H9 (cell line): Measurements from ENCODE around the gene MEIS3. TPM values are rescaled to one million over a fixed set of nuclear protein-coding genes. Genes with fewer than 3 reads are reported as not detected.

Experiments
- DNase-seq: peaks from one replicate; pipeline ENCODE4 v3.0.0-alpha.2; 2017
- H2AFZ ChIP-seq: one replicate; pipeline ENCODE4 v1.6.1; 2013; ENCODE audit warnings: mild to moderate bottlenecking, low read length, control low read depth, moderate library complexity
- H2AK5ac ChIP-seq: 2 replicates; pipeline ENCODE4 v1.6.1; 2013; ENCODE audit warnings: low read length, control low read depth, mixed read lengths; ENCODE audit not compliant: insufficient read length
- H2BK120ac ChIP-seq: one replicate; pipeline ENCODE4 v1.6.1; 2013; ENCODE audit warnings: low read depth, mild to moderate bottlenecking, low read length, control low read depth, inconsistent platforms; ENCODE audit not compliant: poor library complexity, severe bottlenecking
- H2BK12ac ChIP-seq: 2 replicates; pipeline ENCODE4 v1.6.1; 2013; ENCODE audit warnings: low read length, control low read depth, mixed read lengths, low read depth; ENCODE audit not compliant: insufficient read length
- H2BK15ac ChIP-seq: 2 replicates; pipeline ENCODE4 v1.6.1; 2013; ENCODE audit warnings: low read depth, low read length, control low read depth
- H2BK20ac ChIP-seq: one replicate; pipeline ENCODE4 v1.6.1; 2013; ENCODE audit warnings: low read depth, mild to moderate bottlenecking, low read length, control low read depth, inconsistent platforms; ENCODE audit not compliant: poor library complexity, severe bottlenecking
- H2BK5ac ChIP-seq: 2 replicates; pipeline ENCODE4 v1.6.1; 2013; ENCODE audit warnings: low read length, control low read depth, mixed read lengths; ENCODE audit not compliant: insufficient read length
- H3K14ac ChIP-seq: 2 replicates; pipeline ENCODE4 v1.6.1; 2013; ENCODE audit warnings: low read length, control low read depth; ENCODE audit not compliant: insufficient read depth
- H3K18ac ChIP-seq: 2 replicates; pipeline ENCODE4 v1.6.1; 2013; ENCODE audit warnings: low read depth, mild to moderate bottlenecking, mixed read lengths, low read length, control low read depth; ENCODE audit not compliant: insufficient read length
- H3K23ac ChIP-seq: 2 replicates; pipeline ENCODE4 v1.6.1; 2013; ENCODE audit warnings: low read length, control low read depth, mixed read lengths, low read depth; ENCODE audit not compliant: insufficient read length
- H3K23me2 ChIP-seq: 2 replicates; pipeline ENCODE4 v1.6.1; 2013; ENCODE audit warnings: low read depth, mild to moderate bottlenecking, mixed read lengths, low read length, control low read depth; ENCODE audit not compliant: insufficient read length, poor library complexity, severe bottlenecking
- H3K27ac ChIP-seq: 2 replicates; pipeline ENCODE4 v1.5.1; 2013; ENCODE audit warnings: low read length, control low read depth, mixed read lengths, low read depth; ENCODE audit not compliant: insufficient read length
- H3K27me3 ChIP-seq: 2 replicates; pipeline ENCODE4 v1.6.1; 2013; ENCODE audit warnings: low read length, control low read depth, inconsistent platforms; ENCODE audit not compliant: insufficient read depth
- H3K4ac ChIP-seq: 2 replicates; pipeline ENCODE4 v1.6.1; 2013; ENCODE audit warnings: low read depth, mild to moderate bottlenecking, control low read depth, inconsistent platforms, low read length, moderate library complexity
- H3K4me1 ChIP-seq: 2 replicates; pipeline ENCODE4 v1.6.1; 2013; ENCODE audit warnings: low read length, control low read depth, inconsistent platforms; ENCODE audit not compliant: insufficient read depth
- H3K4me2 ChIP-seq: 2 replicates; pipeline ENCODE4 v1.6.1; 2013; ENCODE audit warnings: low read length, control low read depth, mixed read lengths; ENCODE audit not compliant: insufficient read length, insufficient read depth
- H3K56ac ChIP-seq: 2 replicates; pipeline ENCODE4 v1.6.1; 2013; ENCODE audit warnings: low read depth, mild to moderate bottlenecking, mixed read lengths, low read length, control low read depth; ENCODE audit not compliant: insufficient read length
- H3K79me1 ChIP-seq: 2 replicates; pipeline ENCODE4 v1.6.1; 2013; ENCODE audit warnings: low read depth, mild to moderate bottlenecking, moderate library complexity, low read length, control low read depth, inconsistent platforms; ENCODE audit not compliant: insufficient read depth, poor library complexity, severe bottlenecking
- H3K79me2 ChIP-seq: 2 replicates; pipeline ENCODE4 v1.6.1; 2013; ENCODE audit warnings: low read length, control low read depth, inconsistent platforms; ENCODE audit not compliant: insufficient read depth
- H3K9ac ChIP-seq: 2 replicates; pipeline ENCODE4 v1.6.1; 2013; ENCODE audit warnings: low read length, control low read depth, mixed read lengths; ENCODE audit not compliant: insufficient read length; ENCODE audit errors: extremely low read depth
- H3K9me3 ChIP-seq: one replicate; pipeline ENCODE4 v1.6.1; 2013; ENCODE audit warnings: low read depth, low read length, inconsistent platforms; ENCODE audit not compliant: control insufficient read depth
- H3T11ph ChIP-seq: one replicate; pipeline ENCODE4 v1.6.1; 2013; ENCODE audit warnings: mild to moderate bottlenecking, low read length, control low read depth, inconsistent platforms
- H4K20me1 ChIP-seq: one replicate; pipeline ENCODE4 v1.6.1; 2013; ENCODE audit not compliant: control insufficient read depth, insufficient read length, insufficient read depth
- H4K5ac ChIP-seq: 2 replicates; pipeline ENCODE4 v1.6.1; 2013; ENCODE audit warnings: low read depth, mild to moderate bottlenecking, mixed read lengths, low read length, control low read depth; ENCODE audit not compliant: insufficient read length
- H4K8ac ChIP-seq: replicated peaks from 2 replicates; pipeline ENCODE4 v1.6.1; 2013; ENCODE audit warnings: low read length, control low read depth, mixed read lengths, low read depth; ENCODE audit not compliant: insufficient read length
- H4K91ac ChIP-seq: 2 replicates; pipeline ENCODE4 v1.6.1; 2013; ENCODE audit warnings: low read depth, mild to moderate bottlenecking, moderate library complexity, mixed read lengths, low read length, control low read depth; ENCODE audit not compliant: insufficient read length
- H3K27ac Mint-ChIP-seq, 3 experiments: 2 replicates in 2 of 3; 3 replicates in 1 of 3; pipeline ENCODE4 v1.8.0; 2020 to 2021; ENCODE audit warnings: mixed read lengths in 3 of 3, mild to moderate bottlenecking in 1 of 3, moderate library complexity in 1 of 3
- H3K27me3 Mint-ChIP-seq: 2 replicates; pipeline ENCODE4 v1.8.0; 2021; ENCODE audit warnings: low read depth, mild to moderate bottlenecking, moderate library complexity, mixed read lengths
- H3K36me3 Mint-ChIP-seq, 3 experiments: 2 replicates in 2 of 3; 3 replicates in 1 of 3; pipeline ENCODE4 v1.8.0; 2020 to 2021; ENCODE audit warnings: low read depth in 3 of 3, mixed read lengths in 3 of 3; ENCODE audit not compliant: insufficient read depth in 1 of 3
- H3K4me1 Mint-ChIP-seq, 2 experiments: 2 replicates each; pipeline ENCODE4 v1.8.0; 2020; ENCODE audit warnings: mixed read lengths in 2 of 2
- H3K4me3 Mint-ChIP-seq, 2 experiments: 2 replicates in 1 of 2; 3 replicates in 1 of 2; pipeline ENCODE4 v1.8.0; 2020 to 2021; ENCODE audit warnings: mild to moderate bottlenecking in 2 of 2, mixed read lengths in 2 of 2, moderate library complexity in 1 of 2
- H3K9me3 Mint-ChIP-seq, 2 experiments: 2 replicates in 1 of 2; 3 replicates in 1 of 2; pipeline ENCODE4 v1.8.0; 2020; ENCODE audit warnings: mild to moderate bottlenecking in 2 of 2, mixed read lengths in 2 of 2, moderate library complexity in 1 of 2
- WGBS: extraction: QIAGEN DNeasy Blood & Tissue Kit; methylation state at CpG from one replicate; pipeline ENCODE4 v1.1.7; 2013; ENCODE audit warnings: missing lambda C conversion rate, low lambda C conversion rate, mixed read lengths; ENCODE audit not compliant: insufficient read length; ENCODE audit errors: extremely low coverage; 5-methylcytosine and 5-hydroxymethylcytosine counted together
- total RNA-seq: library from RNA; stranded (reverse); gene quantifications from 2 replicates; pipeline ENCODE4 v1.2.1, GENCODE V29; 2021
- TF ChIP-seq, protein P1 (sequence below): fragments of 200-600 bp; sonication (generic); conservative IDR thresholded peaks from 3 replicates; pipeline ENCODE4 v1.8.0; 2021; ENCODE audit warnings: antibody characterized with exemption, mild to moderate bottlenecking

Gene MEIS3
- total RNA-seq, 1 experiment from 2014 or later: 44.0 TPM

DNA sequence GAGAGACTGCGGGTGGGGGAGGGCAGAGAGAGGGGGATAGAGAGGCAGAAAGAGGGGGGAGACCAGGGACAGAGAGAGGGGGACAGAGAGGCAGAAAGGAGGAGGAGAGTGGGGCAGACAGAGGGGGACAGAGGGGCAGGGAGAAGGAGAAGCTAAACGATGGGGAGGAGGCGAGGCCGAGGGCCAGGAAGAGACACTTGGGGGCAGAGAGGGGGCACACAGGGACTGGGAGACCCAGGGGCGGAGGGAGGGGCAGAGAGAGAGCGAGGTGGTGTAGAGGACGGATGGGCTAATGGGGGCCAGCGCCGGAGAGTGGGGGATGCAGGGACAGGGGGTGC lies 666 bp downstream of the MEIS3 start:
- Histone ChIP-seq H3K4me2 (peak overlapping the region; percentile 62), H2AK5ac (no peak overlapping the region), H4K5ac (no peak overlapping the region), H3K9ac (no peak overlapping the region), H4K91ac (no peak overlapping the region), H2BK20ac (no peak overlapping the region), H2AFZ (no peak overlapping the region), H3K27ac (no peak overlapping the region), H3K27me3 (peaks cover 32% of the 10 kb centered on the region; the same call in 1 of the 2 replicates), H3K79me2 (no peaks in the 10 kb centered on the region), H3K79me1 (no peaks in the 10 kb centered on the region), H3K23ac (no peak overlapping the region), H3K4me1 (peaks cover 5% of the 10 kb centered on the region; the same call in 1 of the 2 replicates), H2BK5ac (no peak overlapping the region), H3T11ph (no peak overlapping the region), H2BK120ac (no peak overlapping the region), H3K18ac (no peak overlapping the region), H2BK12ac (no peak overlapping the region), H3K23me2 (peaks cover 26% of the 10 kb centered on the region), H2BK15ac (no peak overlapping the region), H3K4ac (no peak overlapping the region), H3K56ac (no peak overlapping the region), H3K14ac (no peak overlapping the region), H4K8ac (no peak overlapping the region), H4K20me1 (no peaks in the 10 kb centered on the region), H3K9me3 (no peaks in the 10 kb centered on the region)
- Mint-ChIP-seq H3K4me3 (peak overlapping the region; percentile 68 to 92), H3K27ac (no peak overlapping the region), H3K4me1 (peaks cover 50 to 69% of the 10 kb centered on the region in 2 experiments), H3K9me3 (no peaks in the 10 kb centered on the region), H3K27me3 (peaks cover 65% of the 10 kb centered on the region), H3K36me3 (peaks cover 8 to 15% (median 11%) of the 10 kb centered on the region in 3 experiments)
- TF ChIP-seq, protein P1, sequence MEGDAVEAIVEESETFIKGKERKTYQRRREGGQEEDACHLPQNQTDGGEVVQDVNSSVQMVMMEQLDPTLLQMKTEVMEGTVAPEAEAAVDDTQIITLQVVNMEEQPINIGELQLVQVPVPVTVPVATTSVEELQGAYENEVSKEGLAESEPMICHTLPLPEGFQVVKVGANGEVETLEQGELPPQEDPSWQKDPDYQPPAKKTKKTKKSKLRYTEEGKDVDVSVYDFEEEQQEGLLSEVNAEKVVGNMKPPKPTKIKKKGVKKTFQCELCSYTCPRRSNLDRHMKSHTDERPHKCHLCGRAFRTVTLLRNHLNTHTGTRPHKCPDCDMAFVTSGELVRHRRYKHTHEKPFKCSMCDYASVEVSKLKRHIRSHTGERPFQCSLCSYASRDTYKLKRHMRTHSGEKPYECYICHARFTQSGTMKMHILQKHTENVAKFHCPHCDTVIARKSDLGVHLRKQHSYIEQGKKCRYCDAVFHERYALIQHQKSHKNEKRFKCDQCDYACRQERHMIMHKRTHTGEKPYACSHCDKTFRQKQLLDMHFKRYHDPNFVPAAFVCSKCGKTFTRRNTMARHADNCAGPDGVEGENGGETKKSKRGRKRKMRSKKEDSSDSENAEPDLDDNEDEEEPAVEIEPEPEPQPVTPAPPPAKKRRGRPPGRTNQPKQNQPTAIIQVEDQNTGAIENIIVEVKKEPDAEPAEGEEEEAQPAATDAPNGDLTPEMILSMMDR: no peak
- DNase-seq: no peak
- no CpG with 5 or more reads among the region's 9 CpGs for WGBS
